ENCODE results near the gene NSRP1.

Gene NSRP1

GRCh38 chr17:30211371-30211770 is 94.8 kb downstream of the NSRP1 start:
- in situ Hi-C loops (cut with MboI; ENCODE audit: low sequenced_read_pairs, unreplicated experiment): no loop called here
- DNase-seq (ENCODE audit: low spot score): no peak
- TF ChIP-seq CTCF (IDR thresholded peaks at IDR 0.05; ENCODE audit: borderline replicate concordance, control extremely low read depth, extremely low read depth, insufficient read depth, missing control alignments): no peak

- no peak for TF ChIP-seq CTCF (IDR thresholded peaks at IDR 0.05; ENCODE audit: borderline replicate concordance, control extremely low read depth, extremely low read depth, insufficient read depth, missing control alignments)
- in situ Hi-C loops (cut with MboI; ENCODE audit: low sequenced_read_pairs, unreplicated experiment): no loop called here
- peak; percentile 79 for DNase-seq (ENCODE audit: low spot score)
These were observed 96.1 kb downstream of the NSRP1 start for GRCh38 chr17:30212750-30213149.

DNA sequence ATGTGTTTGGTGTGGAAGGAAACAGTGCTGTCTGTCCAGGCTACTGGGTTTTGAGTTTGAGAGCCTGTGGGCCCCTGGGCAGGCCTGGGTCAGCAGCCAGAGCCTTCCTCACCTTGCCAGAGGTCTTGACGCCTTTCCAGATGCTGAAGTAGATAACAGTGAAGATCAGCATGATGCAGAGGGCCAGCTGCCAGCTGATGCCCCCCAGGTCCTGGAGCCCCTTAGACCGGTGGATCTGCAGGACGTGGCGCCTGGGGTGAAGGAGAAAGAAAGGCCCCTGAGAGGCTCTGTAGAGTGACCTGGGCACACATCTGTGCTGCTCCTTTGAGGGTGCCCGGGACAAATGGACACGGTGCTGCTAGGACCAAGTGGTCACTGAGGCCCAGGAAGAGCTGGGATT is 100.4 kb downstream of the NSRP1 start:
- TF ChIP-seq CTCF (IDR thresholded peaks at IDR 0.05; ENCODE audit: borderline replicate concordance, control extremely low read depth, extremely low read depth, insufficient read depth, missing control alignments): no peak
- in situ Hi-C loops (cut with MboI; ENCODE audit: low sequenced_read_pairs, unreplicated experiment): no loop called here
- no peak for DNase-seq (ENCODE audit: low spot score)

DNA sequence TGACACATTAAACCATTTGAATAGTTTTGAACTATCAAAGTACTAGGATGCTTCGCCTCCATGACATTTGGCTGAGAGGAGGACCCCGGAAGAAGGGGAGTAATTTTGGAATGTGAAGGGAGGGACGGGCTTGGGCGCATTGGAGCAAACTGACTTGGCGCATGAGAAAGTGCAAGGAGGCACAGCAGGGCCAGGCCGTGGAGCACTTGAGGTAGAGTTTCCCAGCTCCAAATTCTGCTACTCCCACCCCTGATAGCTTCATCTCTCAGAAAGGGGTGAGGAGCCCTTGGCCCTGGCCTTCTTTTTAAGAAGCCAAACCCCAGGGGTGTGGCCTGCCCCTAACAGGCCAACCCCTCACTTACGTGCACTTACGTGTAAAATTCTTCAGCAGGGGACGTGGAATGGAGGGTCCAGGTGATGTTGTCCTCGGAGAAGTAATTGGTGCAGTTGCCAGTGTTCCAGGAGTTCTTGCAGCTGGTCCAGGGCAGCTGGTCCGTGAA is 101.2 kb downstream of the NSRP1 start:
- DNase-seq (ENCODE audit: low spot score): no peak
- in situ Hi-C loops (cut with MboI; ENCODE audit: low sequenced_read_pairs, unreplicated experiment): no loop called here
- TF ChIP-seq CTCF (IDR thresholded peaks at IDR 0.05; ENCODE audit: borderline replicate concordance, control extremely low read depth, extremely low read depth, insufficient read depth, missing control alignments): no peak

- no peak for TF ChIP-seq CTCF (IDR thresholded peaks at IDR 0.05; ENCODE audit: borderline replicate concordance, control extremely low read depth, extremely low read depth, insufficient read depth, missing control alignments)
- DNase-seq (ENCODE audit: low spot score): peak; percentile 69
- in situ Hi-C loops (cut with MboI; ENCODE audit: low sequenced_read_pairs, unreplicated experiment): no loop called here
These were observed 102.2 kb downstream of the NSRP1 start for GRCh38 chr17:30218799-30219198.

- in situ Hi-C loops (cut with MboI; ENCODE audit: low sequenced_read_pairs, unreplicated experiment): no loop called here
- TF ChIP-seq CTCF (IDR thresholded peaks at IDR 0.05; ENCODE audit: borderline replicate concordance, control extremely low read depth, extremely low read depth, insufficient read depth, missing control alignments): no peak
- DNase-seq (ENCODE audit: low spot score): no peak
These were observed 102.7 kb downstream of the NSRP1 start for GRCh38 chr17:30219315-30219714.

- no peak for DNase-seq (ENCODE audit: low spot score)
- in situ Hi-C loops (cut with MboI; ENCODE audit: low sequenced_read_pairs, unreplicated experiment): no loop called here
These were observed 103.2 kb downstream of the NSRP1 start for GRCh38 chr17:30219833-30220232.

More at GRCh38 chr17:30219833-30220232, 103.2 kb downstream of the NSRP1 start:
- no peak for TF ChIP-seq CTCF (IDR thresholded peaks at IDR 0.05; ENCODE audit: borderline replicate concordance, control extremely low read depth, extremely low read depth, insufficient read depth, missing control alignments)
